Mesodermal cell (in vitro differentiated cells): ENCODE data around the gene PRKCD.

Experiments
- H3K27ac ChIP-seq: 2 replicates; pipeline ENCODE4 v1.7.0; 2013; ENCODE audit warnings: mild to moderate bottlenecking, low read depth, low read length, moderate library complexity; ENCODE audit not compliant: severe bottlenecking
- H3K36me3 ChIP-seq: 2 replicates; pipeline ENCODE4 v1.7.1; 2013; ENCODE audit warnings: mild to moderate bottlenecking, low read length, moderate library complexity; ENCODE audit not compliant: control insufficient read depth, insufficient read depth
- H3K4me1 ChIP-seq: one replicate; pipeline ENCODE4 v1.7.1; 2013; ENCODE audit warnings: mild to moderate bottlenecking, low read length; ENCODE audit not compliant: insufficient read depth, control insufficient read depth, poor library complexity, severe bottlenecking
- H3K4me3 ChIP-seq: 2 replicates; pipeline ENCODE4 v1.7.0; 2013; ENCODE audit warnings: low read length, control low read depth, mild to moderate bottlenecking; ENCODE audit not compliant: insufficient read depth, poor library complexity, severe bottlenecking; ENCODE audit errors: extremely low read depth
- H3K9me3 ChIP-seq: 2 replicates; pipeline ENCODE4 v1.7.1; 2013; ENCODE audit warnings: mild to moderate bottlenecking, low read length, moderate library complexity; ENCODE audit not compliant: control insufficient read depth
- WGBS, 2 experiments: methylation state at CpG; one replicate each; pipeline ENCODE4 v1.1.5; 2013; ENCODE audit warnings: missing lambda C conversion rate in 2 of 2; ENCODE audit not compliant: insufficient coverage in 2 of 2; 5-methylcytosine and 5-hydroxymethylcytosine counted together

PRKCD gene

DNA sequence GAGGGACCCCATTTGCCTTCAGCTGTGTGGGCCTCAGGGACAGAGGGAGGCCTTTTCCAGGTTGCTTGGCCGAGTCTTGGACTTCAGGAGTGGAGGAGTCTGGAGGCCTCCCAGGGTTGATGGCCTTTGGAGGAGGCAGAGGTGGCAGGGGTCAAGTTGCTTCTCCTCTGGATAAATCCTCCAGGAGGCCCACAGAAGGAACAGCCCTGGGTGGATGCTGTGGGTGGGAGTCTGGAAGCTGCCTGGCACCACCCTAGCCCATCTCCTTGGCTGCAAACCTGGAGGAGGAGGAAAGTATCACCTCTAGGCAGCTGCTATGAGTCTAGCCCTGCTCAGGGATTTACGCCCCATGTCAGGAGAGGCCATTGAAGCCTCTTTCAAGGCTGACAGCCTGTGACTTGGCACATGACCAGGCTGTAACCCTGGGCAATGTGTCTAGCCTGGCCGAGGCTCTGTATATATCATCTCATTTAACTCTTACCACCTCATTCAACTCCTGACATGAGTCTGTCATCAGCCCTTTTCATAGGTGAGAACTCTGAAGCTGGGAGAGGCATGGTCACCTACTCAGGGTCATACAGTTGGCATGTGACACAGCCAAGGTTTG lies 2.9 kb upstream of the PRKCD start:
- WGBS, 2 experiments, result 90 to 94% methylated on average over 2 to 3 of the region's 3 CpGs
- Histone ChIP-seq H3K27ac (no peak overlapping the region), H3K4me1 (peaks cover 7% of the 10 kb centered on the region), H3K4me3 (no peak overlapping the region), H3K36me3 (no peaks in the 10 kb centered on the region), H3K9me3 (no peaks in the 10 kb centered on the region)

DNA sequence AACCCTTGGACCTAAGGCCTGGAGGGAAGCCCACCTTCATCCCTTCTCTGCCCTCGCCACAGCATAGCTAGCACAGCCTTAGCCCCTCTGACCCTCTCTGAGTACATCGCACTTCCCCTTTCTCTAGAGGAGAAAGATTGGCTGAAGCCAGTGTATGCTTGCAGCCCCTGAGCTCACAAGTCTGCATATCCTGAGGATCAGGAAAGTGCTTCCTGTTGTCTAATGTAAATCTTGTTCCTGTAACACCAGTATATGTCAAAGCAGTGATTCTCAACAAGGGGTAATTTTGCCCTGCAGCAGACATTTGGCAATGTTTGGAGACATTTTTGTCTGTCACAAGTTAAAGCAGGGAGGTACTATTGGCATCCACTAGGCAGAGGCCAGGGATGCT lies 2.2 kb upstream of the PRKCD start:
- Histone ChIP-seq H3K27ac (no peak overlapping the region), H3K4me1 (peaks cover 13% of the 10 kb centered on the region), H3K4me3 (no peak overlapping the region), H3K9me3 (no peaks in the 10 kb centered on the region), H3K36me3 (no peaks in the 10 kb centered on the region)
- WGBS, 2 experiments, result 83 to 100% methylated on average over 1 to 2 of the region's 2 CpGs

DNA sequence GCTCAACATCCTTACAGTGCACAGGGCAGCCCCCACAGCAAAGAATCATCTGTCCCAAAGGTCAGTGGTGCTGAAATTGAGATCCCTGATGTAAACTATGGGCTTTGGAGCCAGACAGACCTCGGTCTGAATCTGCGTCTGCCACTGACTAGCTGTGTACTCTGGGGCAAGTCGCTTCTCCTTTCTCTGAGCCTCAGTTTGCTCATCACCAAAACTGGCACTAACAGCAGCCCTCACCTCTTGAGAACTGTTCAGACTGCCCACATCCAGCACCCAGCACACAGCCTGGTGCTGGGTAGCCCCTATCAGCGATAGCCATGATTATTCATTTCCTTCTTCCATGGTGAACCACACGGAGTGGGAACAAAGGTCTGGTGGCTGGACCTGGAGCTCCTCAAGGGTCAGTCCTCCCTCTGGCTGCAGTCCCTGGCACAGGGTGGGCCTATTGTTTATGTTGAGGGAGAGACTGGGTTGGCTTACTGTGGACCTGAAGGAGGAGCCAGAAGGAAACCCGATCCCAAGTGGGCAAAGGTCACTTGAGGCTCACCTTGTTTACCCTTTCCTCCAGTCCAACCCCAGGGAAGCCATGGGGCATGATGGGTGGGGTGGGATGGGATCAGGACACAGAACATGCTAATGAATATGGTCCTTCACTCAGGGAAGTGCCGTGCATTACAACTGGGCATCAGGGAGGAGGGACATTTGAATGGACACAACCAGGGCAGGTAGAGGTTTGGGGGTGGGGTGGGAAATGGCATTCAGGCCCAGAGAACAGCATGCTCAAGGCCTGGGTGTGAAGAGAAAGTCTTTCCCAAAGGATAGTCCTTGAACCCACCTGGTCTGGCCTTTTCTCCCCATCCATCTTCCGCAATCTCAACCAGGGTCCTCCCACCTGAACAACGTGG lies 1.6 kb upstream of the PRKCD start:
- no peaks in the 10 kb centered on the region for H3K9me3 ChIP-seq
- H3K4me3 ChIP-seq, result no peak overlapping the region
- no peaks in the 10 kb centered on the region for H3K36me3 ChIP-seq
- H3K27ac ChIP-seq, result no peak overlapping the region
- peaks cover 15% of the 10 kb centered on the region for H3K4me1 ChIP-seq
- WGBS, 2 experiments, result 77 to 79% methylated on average over 7 of the region's 9 CpGs

DNA sequence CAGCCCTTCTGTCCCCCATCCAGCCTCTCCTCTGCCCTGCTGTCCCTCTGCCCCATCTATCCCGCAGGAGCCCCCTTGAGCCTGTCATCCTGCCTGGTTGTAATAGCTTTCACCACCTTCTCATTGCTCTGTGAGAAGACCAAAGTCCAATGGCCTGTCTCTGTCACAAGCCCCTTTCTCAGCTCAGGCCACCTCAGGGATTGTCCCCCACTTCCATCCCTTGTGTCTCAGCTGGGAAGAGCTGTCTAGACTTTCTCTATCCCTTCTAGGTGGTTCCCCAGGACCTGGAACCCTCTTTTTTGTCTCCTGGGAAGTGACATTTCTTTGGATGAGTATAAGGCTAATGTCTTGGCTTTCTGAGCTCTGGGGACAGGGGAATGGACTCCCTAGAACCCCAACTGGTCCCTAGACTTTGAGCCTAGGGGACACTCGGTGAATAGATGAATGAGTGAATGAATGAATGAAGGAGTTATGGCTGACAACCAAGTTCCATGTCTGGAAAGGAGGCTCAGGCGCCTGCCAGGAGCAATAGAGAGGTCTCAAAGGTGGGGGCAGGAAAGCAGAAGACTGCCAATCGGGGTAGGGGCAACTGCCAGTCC lies 849 bp upstream of the PRKCD start:
- Histone ChIP-seq H3K36me3 (no peaks in the 10 kb centered on the region), H3K27ac (no peak overlapping the region), H3K9me3 (no peaks in the 10 kb centered on the region), H3K4me3 (peak overlapping the region; percentile 70), H3K4me1 (peaks cover 15% of the 10 kb centered on the region)
- WGBS, 2 experiments, result 41% methylated on average over 3 to 4 of the region's 4 CpGs

- no peaks in the 10 kb centered on the region for H3K36me3 ChIP-seq
- 0% methylated on average over 34 to 37 of the region's 41 CpGs for WGBS, 2 experiments
- no peaks in the 10 kb centered on the region for H3K9me3 ChIP-seq
- peak overlapping the region; percentile 70 for H3K4me3 ChIP-seq
- H3K4me1 ChIP-seq, result peaks cover 17% of the 10 kb centered on the region
- H3K27ac ChIP-seq, result no peak overlapping the region
Measured at GRCh38 chr3:53161450-53161819, 426 bp downstream of the PRKCD start.

DNA sequence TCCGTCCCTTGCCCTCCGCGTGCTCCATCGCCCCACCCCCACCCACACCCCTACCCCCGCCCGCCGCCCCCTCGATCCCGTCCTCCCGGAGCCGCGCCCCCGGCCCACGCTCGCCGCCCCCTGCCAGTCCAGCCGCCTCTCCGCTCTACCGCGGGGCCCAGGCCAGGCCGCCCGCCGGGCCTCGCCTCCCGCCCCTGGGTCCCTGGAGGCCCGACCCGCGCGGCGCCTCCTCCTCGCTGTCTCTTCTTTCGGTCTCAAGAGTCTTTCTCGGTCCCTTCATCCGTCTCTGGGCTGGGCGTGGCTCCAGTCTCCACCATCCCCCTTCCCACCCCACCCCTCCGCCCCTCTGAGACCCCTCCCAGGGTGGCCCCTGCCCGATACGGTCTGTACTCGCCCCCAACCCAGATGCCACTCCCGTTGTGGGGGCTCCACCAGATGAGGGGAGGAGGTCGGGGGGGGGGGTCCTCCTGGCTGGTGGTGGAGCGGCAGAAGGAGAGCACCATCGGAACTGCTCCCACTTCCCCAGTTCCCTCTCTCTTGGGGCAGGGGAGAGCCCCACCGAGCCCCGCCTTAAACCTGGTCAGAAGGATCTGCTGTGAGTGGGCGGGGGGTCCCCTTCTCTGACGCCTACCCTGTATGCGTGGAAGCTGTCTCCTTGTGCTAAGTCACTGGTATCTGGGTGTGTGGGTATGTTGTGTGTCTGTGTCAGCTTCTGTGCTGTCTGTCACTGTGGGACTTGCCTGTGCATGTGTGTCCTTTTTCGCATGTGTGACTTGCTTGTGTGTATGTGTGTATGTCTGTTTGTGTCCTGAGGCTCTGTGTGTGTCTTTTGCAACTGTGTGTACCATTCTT lies 1.0 kb downstream of the PRKCD start:
- Histone ChIP-seq H3K27ac (no peak overlapping the region), H3K4me1 (peaks cover 23% of the 10 kb centered on the region), H3K36me3 (no peaks in the 10 kb centered on the region), H3K9me3 (no peaks in the 10 kb centered on the region), H3K4me3 (peak overlapping the region; percentile 70)
- 3 to 10% methylated on average over 18 to 26 of the region's 49 CpGs for WGBS, 2 experiments

DNA sequence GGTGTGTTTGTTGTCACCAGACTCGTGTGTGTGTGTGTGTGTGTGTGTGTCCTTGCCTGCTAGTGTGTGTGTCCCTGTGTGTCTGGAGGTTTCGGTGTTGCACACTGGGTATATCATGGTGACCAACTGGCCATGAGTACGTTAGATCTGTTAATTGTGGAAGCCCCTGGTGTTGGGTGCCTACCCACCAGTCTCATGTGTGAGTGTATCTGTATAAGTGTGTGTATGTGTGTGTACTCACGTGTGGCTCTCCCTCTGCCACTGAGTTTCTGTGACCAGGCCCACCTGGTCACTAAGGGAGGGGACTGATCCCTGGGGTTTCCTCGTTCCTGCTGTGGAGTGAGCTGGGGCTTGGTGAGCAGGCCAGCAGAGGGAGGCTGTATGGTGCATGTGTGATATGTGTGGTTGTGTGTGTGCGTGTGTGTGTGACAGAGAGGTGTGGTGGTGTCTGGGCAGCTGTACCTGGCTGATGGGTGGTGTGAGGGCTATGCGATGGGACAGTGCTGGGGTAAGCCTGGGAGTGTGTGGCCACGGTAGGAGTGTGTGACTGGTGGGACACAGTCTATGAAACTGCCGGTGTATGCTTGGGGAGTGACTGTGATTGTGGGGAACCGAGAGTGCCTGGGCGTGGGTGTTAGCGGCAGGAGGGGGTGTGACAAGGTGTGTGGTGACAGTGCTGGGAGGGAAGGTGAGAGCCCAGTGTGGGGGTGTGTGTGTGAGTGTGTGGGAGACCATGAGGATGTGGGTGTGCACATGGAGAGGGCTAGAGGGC lies 1.8 kb downstream of the PRKCD start:
- Histone ChIP-seq H3K4me1 (peaks cover 23% of the 10 kb centered on the region), H3K36me3 (no peaks in the 10 kb centered on the region), H3K9me3 (no peaks in the 10 kb centered on the region), H3K4me3 (peak overlapping the region; percentile 70), H3K27ac (peak overlapping the region; percentile 29)
- WGBS, 2 experiments, result 76% methylated on average over 10 to 11 of the region's 12 CpGs

DNA sequence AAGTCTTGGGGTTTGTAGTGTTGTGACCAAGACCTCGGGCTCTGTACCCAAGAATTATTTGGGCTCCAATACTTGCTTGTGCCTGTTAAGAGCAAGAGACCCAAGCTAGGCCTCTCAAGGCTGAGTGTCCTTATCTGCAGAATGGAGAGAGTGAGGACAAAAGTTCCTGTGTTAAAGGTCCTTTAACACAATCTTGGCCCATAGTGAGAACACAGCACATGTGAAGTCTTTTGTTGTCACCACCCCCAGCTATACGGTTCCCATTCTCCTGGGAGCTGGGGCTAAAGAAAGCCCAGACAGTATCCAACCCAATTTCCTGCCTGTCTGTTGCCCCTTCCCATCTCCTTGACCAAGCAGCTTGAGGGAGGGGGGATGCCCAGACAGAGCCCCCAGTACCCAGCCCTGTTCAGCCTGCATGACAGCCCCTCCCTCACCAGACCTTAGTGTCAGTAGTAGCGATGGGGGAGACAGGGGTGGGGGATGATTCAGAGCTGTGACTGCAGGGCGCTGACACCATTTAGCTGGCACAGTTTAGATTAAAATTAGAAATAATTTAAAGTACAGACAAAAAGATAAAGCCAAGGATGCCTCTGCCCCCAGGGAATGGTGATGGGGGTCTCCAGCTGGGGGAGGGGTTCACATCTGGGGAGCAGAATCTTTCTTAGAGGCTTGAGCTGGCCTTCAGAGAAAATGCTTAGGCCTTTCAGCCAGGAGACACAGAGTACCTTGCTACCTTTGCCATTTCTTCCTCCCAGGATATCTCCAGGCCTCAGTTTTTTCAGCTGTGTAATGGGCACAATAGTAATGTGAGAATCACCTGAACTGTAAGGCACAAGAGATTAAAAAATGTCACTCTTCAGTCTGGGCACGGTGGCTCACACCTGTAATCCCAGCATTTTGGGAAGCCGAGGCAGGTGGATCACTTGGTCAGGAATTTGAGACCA lies 2.7 kb downstream of the PRKCD start:
- Histone ChIP-seq H3K4me3 (no peak overlapping the region), H3K27ac (peak overlapping the region; percentile 29), H3K4me1 (peaks cover 23% of the 10 kb centered on the region), H3K9me3 (no peaks in the 10 kb centered on the region), H3K36me3 (no peaks in the 10 kb centered on the region)
- WGBS, 2 experiments, result 77 to 89% methylated on average over 3 to 4 of the region's 6 CpGs

DNA sequence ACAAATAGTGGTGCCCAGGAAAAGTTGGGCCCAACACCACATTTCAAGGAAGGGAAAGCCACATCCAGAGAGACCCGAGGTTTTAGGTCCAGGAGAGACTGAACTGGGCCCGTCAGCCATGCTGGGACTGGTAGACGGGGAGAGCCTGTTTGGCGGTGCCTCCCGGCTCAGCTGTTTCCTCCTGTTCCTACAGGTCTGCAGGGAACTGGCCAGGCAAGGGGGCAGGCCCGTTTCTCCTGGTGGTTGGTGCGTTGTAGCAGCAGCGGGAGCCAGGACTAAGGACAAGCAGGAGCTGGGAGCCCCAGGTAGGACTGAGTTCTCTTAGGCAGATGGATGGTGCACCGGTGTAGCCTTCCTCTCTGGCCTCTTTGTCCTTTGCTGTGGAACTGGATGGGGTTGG lies 3.9 kb downstream of the PRKCD start:
- WGBS, 2 experiments, result 82 to 83% methylated on average over 6 to 9 of the region's 9 CpGs
- Histone ChIP-seq H3K4me3 (no peak overlapping the region), H3K4me1 (peaks cover 23% of the 10 kb centered on the region), H3K9me3 (no peaks in the 10 kb centered on the region), H3K27ac (no peak overlapping the region), H3K36me3 (no peaks in the 10 kb centered on the region)
